ENCODE data around the gene BAG2.

Gene BAG2

DNA sequence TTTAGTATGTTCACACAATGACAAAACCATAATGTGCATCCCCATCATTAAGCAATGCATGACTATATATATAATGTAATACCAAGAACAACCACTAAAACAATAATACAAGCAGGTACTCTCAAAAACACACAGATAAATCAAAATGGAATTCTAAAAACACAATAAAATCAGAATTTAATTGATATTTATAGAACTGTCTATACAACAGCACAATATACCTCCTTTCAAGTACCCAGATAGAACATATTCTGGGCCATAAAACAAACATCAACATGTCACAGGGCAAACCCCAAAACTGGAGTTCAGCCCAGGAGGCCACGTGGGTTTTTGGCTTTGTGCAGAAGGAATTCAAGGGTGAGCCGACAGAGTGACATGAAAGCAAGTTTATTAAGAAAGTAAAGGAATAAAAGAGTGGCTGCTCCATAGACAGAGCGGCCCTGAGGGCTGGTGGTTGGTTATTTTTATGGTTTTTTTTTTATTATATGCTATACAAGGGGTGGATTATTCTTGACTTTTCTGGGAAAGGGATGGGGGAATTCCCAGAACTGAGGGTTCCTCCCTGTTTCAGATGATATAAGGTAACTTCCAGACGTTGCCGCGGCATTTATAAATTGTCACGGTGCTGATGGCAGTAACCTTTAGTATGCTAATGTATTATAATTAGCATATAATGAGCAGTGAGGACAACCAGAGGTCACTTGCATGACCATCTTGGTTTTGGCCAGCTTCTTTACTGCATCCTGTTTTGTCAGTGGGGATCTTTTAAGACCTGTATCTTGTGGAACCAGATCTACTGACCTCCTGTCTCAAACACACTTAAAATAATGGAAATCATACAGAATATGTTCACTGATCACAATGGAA, 44.3 kb downstream of the BAG2 start:
- no peak overlapping the region for H3K4me3 ChIP-seq (ENCODE audit: low read length)
- peak overlapping the region; percentile 75 for H3K27ac ChIP-seq (ENCODE audit: low read depth, low read length)
- no peaks in the 10 kb centered on the region for H3K36me3 ChIP-seq (ENCODE audit: control insufficient read depth, insufficient read depth, low read length)
- H3K27me3 ChIP-seq (ENCODE audit: control insufficient read depth, insufficient read depth, low read length): no peaks in the 10 kb centered on the region
- peaks cover 14% of the 10 kb centered on the region for H3K4me1 ChIP-seq (ENCODE audit: control insufficient read depth, insufficient read depth, low read length)
- H3K9ac ChIP-seq (ENCODE audit: low read length): no peak overlapping the region

DNA sequence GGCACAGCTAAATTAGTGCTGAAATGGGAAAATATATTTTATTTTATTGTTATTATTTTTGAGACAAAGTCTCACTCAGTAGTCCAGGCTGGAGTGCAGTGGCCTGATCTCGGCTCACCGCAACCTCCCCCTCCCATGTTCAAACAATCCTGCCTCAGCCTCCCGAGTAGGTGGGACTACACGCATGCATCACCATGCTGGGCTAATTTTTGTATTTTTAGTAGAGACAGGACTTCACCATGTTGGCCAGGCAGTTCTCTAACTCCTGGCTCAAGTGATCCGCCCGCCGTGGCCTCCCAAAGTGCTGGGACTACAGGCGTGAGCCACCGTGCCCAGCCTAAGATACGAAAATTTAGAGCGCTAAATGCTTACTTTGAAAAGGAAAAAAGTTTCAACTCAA, 45.1 kb downstream of the BAG2 start:
- H3K27ac ChIP-seq (ENCODE audit: low read depth, low read length): peak overlapping the region; percentile 75
- no peak overlapping the region for H3K9ac ChIP-seq (ENCODE audit: low read length)
- H3K4me1 ChIP-seq (ENCODE audit: control insufficient read depth, insufficient read depth, low read length): peaks cover 8% of the 10 kb centered on the region
- H3K36me3 ChIP-seq (ENCODE audit: control insufficient read depth, insufficient read depth, low read length): no peaks in the 10 kb centered on the region
- no peak overlapping the region for H3K4me3 ChIP-seq (ENCODE audit: low read length)
- no peaks in the 10 kb centered on the region for H3K27me3 ChIP-seq (ENCODE audit: control insufficient read depth, insufficient read depth, low read length)

DNA sequence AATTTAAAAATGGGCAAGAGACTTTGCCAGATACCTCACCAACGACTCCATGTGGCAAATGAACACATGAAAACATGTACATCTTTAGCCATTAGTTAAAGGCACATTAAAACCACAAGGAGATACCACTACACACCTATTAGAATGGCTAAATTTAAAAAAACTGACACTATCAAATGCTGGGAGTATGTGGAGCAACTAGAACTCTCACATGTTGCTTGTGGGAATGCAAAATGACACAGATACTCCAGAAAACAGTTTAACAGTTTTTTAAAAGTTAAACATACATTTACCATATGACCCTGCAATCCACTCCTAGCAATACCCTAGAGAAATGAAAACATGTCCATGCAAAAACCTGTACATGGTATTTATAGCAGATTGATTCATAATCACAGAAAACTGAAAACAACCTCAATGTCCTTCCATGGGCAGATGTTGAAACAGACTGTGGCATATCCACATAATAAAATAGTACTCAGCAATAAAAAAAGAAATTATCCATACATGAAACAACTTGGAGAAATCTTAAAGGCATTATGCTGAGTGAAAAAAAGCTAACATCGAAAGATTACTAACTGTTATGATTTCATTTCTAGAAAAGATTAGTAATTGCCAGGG, 48.1 kb downstream of the BAG2 start:
- Histone ChIP-seq H3K27me3 (ENCODE audit: control insufficient read depth, insufficient read depth, low read length) (no peaks in the 10 kb centered on the region), H3K36me3 (ENCODE audit: control insufficient read depth, insufficient read depth, low read length) (no peaks in the 10 kb centered on the region), H3K9ac (ENCODE audit: low read length) (no peak overlapping the region), H3K27ac (ENCODE audit: low read depth, low read length) (peak overlapping the region; percentile 97), H3K4me3 (ENCODE audit: low read length) (peak overlapping the region; percentile 35), H3K4me1 (ENCODE audit: control insufficient read depth, insufficient read depth, low read length) (peaks cover 23% of the 10 kb centered on the region)

DNA sequence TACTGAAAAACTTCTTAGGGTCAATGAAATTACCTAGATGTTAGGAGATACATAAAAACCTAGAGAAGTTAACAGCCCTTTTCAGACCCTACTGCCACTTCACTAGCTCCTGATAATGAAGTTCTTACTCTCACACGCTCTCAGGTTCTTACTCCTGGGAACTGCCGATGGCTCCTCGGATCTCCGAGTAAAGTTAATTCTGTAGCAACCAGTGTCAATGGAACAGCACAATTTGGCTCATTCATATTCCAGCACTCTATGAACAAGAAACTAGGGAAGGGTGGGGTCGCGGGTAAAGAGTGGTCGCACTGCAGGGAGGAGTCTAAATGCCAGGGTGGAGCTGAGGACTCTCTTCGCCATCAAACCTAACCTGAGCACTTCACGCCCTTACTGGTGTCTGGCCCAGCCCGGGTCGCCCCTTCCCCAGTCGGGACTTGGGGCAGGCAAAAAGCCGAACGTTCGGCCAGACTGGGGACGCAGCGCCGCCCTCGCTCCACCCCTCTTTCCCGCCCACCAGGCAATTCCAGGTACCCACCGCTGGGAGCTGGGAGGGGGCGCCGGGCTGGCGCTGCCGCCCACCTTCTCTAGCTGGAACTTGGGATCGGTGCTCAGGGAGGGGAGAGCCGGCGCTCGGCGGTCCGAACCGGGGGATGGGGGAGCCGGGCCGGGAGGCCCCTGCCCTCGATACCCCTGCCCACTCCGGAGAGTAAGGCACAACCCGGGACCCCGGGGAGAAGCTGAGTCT, 49.2 kb downstream of the BAG2 start:
- Histone ChIP-seq H3K4me1 (ENCODE audit: control insufficient read depth, insufficient read depth, low read length) (peaks cover 29% of the 10 kb centered on the region), H3K27ac (ENCODE audit: low read depth, low read length) (peak overlapping the region; percentile 97), H3K4me3 (ENCODE audit: low read length) (peak overlapping the region; percentile 94), H3K27me3 (ENCODE audit: control insufficient read depth, insufficient read depth, low read length) (no peaks in the 10 kb centered on the region), H3K36me3 (ENCODE audit: control insufficient read depth, insufficient read depth, low read length) (no peaks in the 10 kb centered on the region), H3K9ac (ENCODE audit: low read length) (peak overlapping the region; percentile 75)

DNA sequence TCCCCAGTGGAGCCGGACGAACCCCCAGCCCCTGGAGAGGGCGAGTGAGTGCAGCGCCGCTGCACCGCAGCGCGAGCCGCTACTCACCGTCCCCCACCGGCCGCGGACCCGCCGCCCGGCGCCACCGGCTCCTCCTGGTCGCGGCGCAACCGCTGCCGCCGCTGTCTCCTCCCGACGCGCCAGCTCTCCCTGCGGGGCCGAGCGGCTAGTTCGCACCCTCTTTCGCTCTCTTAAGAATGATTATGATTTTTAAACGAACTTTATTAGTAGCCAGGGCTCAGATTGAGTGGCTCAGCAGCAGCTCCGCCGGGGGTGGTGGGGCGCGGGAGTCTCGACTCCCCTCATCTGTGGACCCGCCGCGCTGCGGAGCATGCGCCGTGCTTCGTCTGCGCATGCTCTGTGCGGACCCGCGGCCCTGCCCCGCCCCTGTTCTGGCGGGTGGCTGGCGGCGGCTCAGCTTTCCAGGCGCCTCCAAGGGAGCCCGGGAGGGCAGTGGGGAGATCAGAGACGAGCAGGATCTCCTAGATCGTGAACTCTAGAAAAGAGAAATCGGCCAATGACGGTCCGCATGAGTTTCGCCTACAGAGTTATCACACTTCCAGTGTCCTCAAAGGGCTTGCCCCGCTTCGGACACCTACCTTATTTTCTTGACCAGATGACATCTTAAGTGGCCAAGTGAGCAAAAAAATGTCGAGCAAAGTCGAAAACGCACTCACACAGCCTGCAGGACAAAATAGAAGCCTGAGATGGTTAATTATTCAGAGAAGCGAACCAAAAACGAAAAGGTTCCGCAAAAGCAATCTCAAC, 50.0 kb downstream of the BAG2 start, which contains the start of gene RAB23:
Gene RAB23 (minus strand): TSS at position 372 of the 807 bp plus-strand sequence. CDS start 11,927 bp downstream, outside the sequence.
- Histone ChIP-seq H3K4me1 (ENCODE audit: control insufficient read depth, insufficient read depth, low read length) (peaks cover 27% of the 10 kb centered on the region), H3K27me3 (ENCODE audit: control insufficient read depth, insufficient read depth, low read length) (no peaks in the 10 kb centered on the region), H3K27ac (ENCODE audit: low read depth, low read length) (peak within 1 kb of the TSS; percentile 97), H3K9ac (ENCODE audit: low read length) (peak within 1 kb of the TSS; percentile 75), H3K36me3 (ENCODE audit: control insufficient read depth, insufficient read depth, low read length) (no peaks in the 10 kb centered on the region), H3K4me3 (ENCODE audit: low read length) (peak within 1 kb of the TSS; percentile 94)

DNA sequence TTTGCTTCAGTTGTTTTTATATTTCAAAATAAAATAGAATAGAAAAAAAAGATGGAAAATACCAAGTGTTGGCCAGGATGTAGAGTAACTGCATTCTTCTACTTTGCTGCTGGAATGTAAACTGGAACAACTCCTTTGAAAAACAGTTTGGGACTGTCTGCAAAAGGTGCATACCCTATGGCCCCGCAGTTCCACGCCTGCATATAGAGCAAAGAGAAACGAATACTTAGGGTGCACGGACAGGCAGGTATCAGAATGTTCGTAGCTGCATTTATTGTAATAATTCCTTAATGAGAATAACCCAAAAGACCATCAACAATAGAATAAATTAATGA, 50.6 kb downstream of the BAG2 start:
- H3K4me3 ChIP-seq (ENCODE audit: low read length): peak overlapping the region; percentile 94
- peaks cover 27% of the 10 kb centered on the region for H3K4me1 ChIP-seq (ENCODE audit: control insufficient read depth, insufficient read depth, low read length)
- peak overlapping the region; percentile 97 for H3K27ac ChIP-seq (ENCODE audit: low read depth, low read length)
- no peaks in the 10 kb centered on the region for H3K36me3 ChIP-seq (ENCODE audit: control insufficient read depth, insufficient read depth, low read length)
- H3K27me3 ChIP-seq (ENCODE audit: control insufficient read depth, insufficient read depth, low read length): no peaks in the 10 kb centered on the region
- H3K9ac ChIP-seq (ENCODE audit: low read length): no peak overlapping the region

DNA sequence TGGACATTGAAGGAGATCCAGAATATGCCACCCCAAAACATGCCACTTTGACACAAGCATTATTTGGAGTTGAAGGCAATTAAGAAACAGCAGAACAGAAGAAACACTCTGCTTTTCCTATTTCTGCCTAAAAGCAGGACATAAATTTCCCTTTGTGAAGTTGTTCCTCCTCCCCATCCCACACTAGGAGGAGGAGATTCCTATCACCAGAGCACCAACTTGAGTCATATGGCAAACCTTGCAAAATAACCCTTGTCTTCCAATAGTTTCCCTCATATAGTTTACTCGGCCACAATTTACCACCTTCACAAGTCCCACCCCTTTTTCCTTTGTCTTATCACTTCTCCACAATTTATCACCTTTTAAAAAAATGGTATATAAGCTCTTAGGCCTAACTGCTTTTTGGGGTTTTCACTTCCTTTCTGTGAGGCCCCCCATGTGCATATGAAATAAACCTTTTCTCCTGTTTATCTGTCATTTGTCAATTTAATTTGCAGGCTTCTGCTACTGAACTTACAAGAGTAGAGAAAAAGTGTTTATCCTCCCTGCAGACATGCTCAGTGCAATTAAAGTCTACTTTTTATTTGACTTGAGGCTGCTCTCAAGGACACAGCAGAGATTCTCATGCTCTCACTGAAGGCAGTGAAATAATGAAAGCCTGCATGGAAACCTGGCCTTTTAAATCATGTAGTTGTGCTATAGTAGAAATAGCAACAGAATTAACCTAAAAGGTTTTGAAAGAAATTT, 52.8 kb downstream of the BAG2 start:
- Histone ChIP-seq H3K36me3 (ENCODE audit: control insufficient read depth, insufficient read depth, low read length) (no peaks in the 10 kb centered on the region), H3K27ac (ENCODE audit: low read depth, low read length) (peak overlapping the region; percentile 71), H3K9ac (ENCODE audit: low read length) (no peak overlapping the region), H3K4me1 (ENCODE audit: control insufficient read depth, insufficient read depth, low read length) (peaks cover 25% of the 10 kb centered on the region), H3K27me3 (ENCODE audit: control insufficient read depth, insufficient read depth, low read length) (no peaks in the 10 kb centered on the region), H3K4me3 (ENCODE audit: low read length) (no peak overlapping the region)

DNA sequence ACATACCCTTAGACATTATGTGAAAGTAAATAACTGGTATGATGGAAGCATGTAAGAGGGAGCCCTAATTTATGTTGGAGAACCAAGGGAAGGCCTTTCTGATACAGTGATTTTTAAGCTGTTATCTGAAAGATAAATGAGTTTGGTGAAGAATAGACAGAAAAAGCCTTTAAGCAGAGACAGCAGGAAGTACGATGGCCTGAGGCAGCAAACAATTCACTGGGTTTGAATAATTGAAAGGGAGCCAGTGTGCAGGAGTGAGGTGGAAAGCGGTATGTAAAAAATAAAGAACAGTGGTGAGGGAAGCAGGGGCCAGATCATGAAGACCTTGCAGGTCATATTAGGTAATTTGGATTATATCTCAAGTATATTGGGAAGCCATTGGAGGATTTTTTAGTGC, 54.1 kb downstream of the BAG2 start:
- peaks cover 25% of the 10 kb centered on the region for H3K4me1 ChIP-seq (ENCODE audit: control insufficient read depth, insufficient read depth, low read length)
- H3K27ac ChIP-seq (ENCODE audit: low read depth, low read length): peak overlapping the region; percentile 71
- H3K4me3 ChIP-seq (ENCODE audit: low read length): no peak overlapping the region
- no peaks in the 10 kb centered on the region for H3K27me3 ChIP-seq (ENCODE audit: control insufficient read depth, insufficient read depth, low read length)
- H3K9ac ChIP-seq (ENCODE audit: low read length): no peak overlapping the region
- no peaks in the 10 kb centered on the region for H3K36me3 ChIP-seq (ENCODE audit: control insufficient read depth, insufficient read depth, low read length)
